Mesothelial cell of epicardium (in vitro differentiated cells): ENCODE measurements around the gene FERMT1. TPM values are rescaled to one million over a fixed set of nuclear protein-coding genes. Genes with fewer than 3 reads are reported as not detected.

Experiments used
- DNase-seq, 2 experiments: peaks; one replicate each; pipeline ENCODE4 v3.0.0; 2021; ENCODE audit warnings: low spot score in 2 of 2; ENCODE audit not compliant: unreplicated experiment in 2 of 2
- H3K27ac Mint-ChIP-seq: 2 replicates; pipeline ENCODE4 v1.8.0; 2021; ENCODE audit warnings: mixed read lengths
- H3K27me3 Mint-ChIP-seq: 2 replicates; pipeline ENCODE4 v1.8.0; 2021; ENCODE audit warnings: low read depth, mixed read lengths
- H3K36me3 Mint-ChIP-seq: 2 replicates; pipeline ENCODE4 v1.8.0; 2021; ENCODE audit warnings: mixed read lengths
- H3K4me1 Mint-ChIP-seq: 2 replicates; pipeline ENCODE4 v1.8.0; 2021; ENCODE audit warnings: mixed read lengths
- H3K4me3 Mint-ChIP-seq: 2 replicates; pipeline ENCODE4 v1.8.0; 2021; ENCODE audit warnings: mild to moderate bottlenecking, moderate library complexity, mixed read lengths
- H3K9me3 Mint-ChIP-seq: 2 replicates; pipeline ENCODE4 v1.8.0; 2021; ENCODE audit warnings: mixed read lengths
- CTCF ChIP-seq: fragments of 200-600 bp; sonication (generic); IDR thresholded peaks from one replicate; pipeline ENCODE4 v1.5.0; 2021; ENCODE audit warnings: antibody characterized with exemption; ENCODE audit not compliant: unreplicated experiment
- total RNA-seq: library from RNA; stranded (reverse); gene quantifications from 3 replicates; pipeline ENCODE4 v1.2.1, GENCODE V29; 2021

FERMT1 gene, protein sequence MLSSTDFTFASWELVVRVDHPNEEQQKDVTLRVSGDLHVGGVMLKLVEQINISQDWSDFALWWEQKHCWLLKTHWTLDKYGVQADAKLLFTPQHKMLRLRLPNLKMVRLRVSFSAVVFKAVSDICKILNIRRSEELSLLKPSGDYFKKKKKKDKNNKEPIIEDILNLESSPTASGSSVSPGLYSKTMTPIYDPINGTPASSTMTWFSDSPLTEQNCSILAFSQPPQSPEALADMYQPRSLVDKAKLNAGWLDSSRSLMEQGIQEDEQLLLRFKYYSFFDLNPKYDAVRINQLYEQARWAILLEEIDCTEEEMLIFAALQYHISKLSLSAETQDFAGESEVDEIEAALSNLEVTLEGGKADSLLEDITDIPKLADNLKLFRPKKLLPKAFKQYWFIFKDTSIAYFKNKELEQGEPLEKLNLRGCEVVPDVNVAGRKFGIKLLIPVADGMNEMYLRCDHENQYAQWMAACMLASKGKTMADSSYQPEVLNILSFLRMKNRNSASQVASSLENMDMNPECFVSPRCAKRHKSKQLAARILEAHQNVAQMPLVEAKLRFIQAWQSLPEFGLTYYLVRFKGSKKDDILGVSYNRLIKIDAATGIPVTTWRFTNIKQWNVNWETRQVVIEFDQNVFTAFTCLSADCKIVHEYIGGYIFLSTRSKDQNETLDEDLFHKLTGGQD
- total RNA-seq, result 21.9 to 24.7 TPM (median 22.4 TPM) in 3 replicates

GRCh38 chr20:6122873-6123648 is at the start of gene FERMT1:
Gene FERMT1 (minus strand): TSS chr20:6123030. CDS start chr20:6119554, 3,476 bp downstream.
- H3K4me3 Mint-ChIP-seq, result peak within 1 kb of the TSS; percentile 77
- H3K36me3 Mint-ChIP-seq, result peaks cover 11% of the 10 kb centered on the region
- H3K4me1 Mint-ChIP-seq, result peaks cover 38% of the 10 kb centered on the region
- peak; percentile 17 for TF ChIP-seq CTCF
- DNase-seq, result peak in 1 of 2 experiments; percentile 65
- peak within 1 kb of the TSS; percentile 96 for H3K27ac Mint-ChIP-seq
- H3K27me3 Mint-ChIP-seq, result no peaks in the 10 kb centered on the region
- peaks cover 4% of the 10 kb centered on the region for H3K9me3 Mint-ChIP-seq

DNA sequence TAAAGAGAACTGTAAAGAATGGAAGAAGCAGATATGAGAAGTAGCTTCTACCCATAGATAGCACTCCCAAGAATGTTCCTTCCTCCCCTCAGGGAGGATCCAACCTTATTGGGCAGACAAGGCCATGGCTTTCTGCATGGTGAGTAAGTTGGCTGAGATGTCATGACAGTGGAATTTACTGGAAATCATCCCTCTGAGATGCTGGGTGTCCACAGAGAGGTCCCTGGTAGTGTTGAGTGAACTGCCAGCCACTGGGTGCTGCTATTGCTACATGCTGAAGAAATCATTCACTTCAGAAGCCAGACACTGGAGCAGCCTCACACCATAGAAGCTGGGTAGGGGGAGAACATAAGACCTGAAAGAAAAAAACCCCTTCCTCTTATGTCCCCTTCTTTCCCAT is 46.4 kb upstream of the FERMT1 start:
- Mint-ChIP-seq H3K4me1 (peaks cover 12% of the 10 kb centered on the region), H3K9me3 (peaks cover 25% of the 10 kb centered on the region), H3K36me3 (no peaks in the 10 kb centered on the region), H3K27me3 (no peaks in the 10 kb centered on the region), H3K4me3 (no peak overlapping the region), H3K27ac (no peak overlapping the region)
- no peak for TF ChIP-seq CTCF
- no peak for DNase-seq

- Mint-ChIP-seq H3K27me3 (no peaks in the 10 kb centered on the region), H3K27ac (no peak overlapping the region), H3K4me3 (no peak overlapping the region), H3K36me3 (no peaks in the 10 kb centered on the region), H3K4me1 (peaks cover 14% of the 10 kb centered on the region), H3K9me3 (peaks cover 25% of the 10 kb centered on the region)
- no peak for DNase-seq
- no peak for TF ChIP-seq CTCF
Observed at GRCh38 chr20:6168204-6168603, 45.4 kb upstream of the FERMT1 start.

- no peaks in the 10 kb centered on the region for H3K36me3 Mint-ChIP-seq
- H3K27ac Mint-ChIP-seq, result no peak overlapping the region
- peaks cover 19% of the 10 kb centered on the region for H3K4me1 Mint-ChIP-seq
- peaks cover 19% of the 10 kb centered on the region for H3K9me3 Mint-ChIP-seq
- no peak for DNase-seq
- H3K4me3 Mint-ChIP-seq, result no peak overlapping the region
- no peak for TF ChIP-seq CTCF
- H3K27me3 Mint-ChIP-seq, result peaks cover 16% of the 10 kb centered on the region
Observed at GRCh38 chr20:6165346-6165745, 42.5 kb upstream of the FERMT1 start.

DNA sequence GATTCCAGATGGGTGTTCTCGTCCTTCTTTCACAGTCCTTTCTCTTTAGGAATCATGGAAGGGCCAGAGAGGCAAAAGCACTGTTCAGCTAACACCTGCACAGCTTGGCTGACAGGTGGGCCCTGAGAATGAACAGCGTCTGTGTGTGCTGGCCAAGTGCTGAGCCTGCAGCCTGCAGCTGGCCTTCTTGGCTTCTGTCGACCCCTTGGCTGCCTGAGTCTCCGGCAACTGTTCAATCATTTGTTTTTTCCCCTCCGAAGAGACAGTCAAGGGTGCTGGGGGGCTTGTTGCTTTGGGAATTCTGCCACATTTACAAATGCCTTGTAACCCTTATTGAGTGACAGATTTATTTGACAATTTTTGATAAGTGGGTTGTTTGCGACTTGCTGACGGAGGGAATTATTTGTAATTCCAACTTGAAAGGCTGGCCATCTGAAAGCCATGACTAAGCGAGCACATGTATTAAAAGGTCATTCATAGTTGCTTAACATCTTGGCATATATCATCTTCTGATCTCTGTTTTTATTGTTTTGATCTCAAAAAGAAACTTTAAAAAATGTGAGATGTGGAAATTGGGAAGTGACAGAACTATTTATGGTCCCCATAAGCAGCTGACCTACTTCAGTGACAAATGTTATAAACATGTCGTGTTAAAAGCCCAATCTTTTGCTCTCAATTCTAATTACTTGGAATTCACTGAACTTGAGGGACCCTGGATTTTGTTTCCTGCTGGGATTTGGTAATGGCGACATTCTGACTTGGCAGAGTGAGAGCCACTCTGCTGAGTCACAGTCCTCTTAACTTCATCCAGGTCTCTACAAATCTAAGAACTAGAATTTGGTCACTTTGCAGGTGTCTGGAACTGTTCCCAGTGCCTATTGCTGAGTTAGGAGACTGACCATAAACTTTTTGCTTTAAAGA is 41.9 kb upstream of the FERMT1 start:
- peaks cover 22% of the 10 kb centered on the region for H3K9me3 Mint-ChIP-seq
- no peak overlapping the region for H3K27ac Mint-ChIP-seq
- peaks cover 17% of the 10 kb centered on the region for H3K27me3 Mint-ChIP-seq
- no peak for TF ChIP-seq CTCF
- no peak overlapping the region for H3K4me3 Mint-ChIP-seq
- no peaks in the 10 kb centered on the region for H3K36me3 Mint-ChIP-seq
- no peak for DNase-seq
- peaks cover 19% of the 10 kb centered on the region for H3K4me1 Mint-ChIP-seq
